Pulmonary artery endothelial cell (primary cell): ENCODE data around the gene EHMT1. TPM values are rescaled to one million over a fixed set of nuclear protein-coding genes. Genes with fewer than 3 reads are reported as not detected.
"Not testable (repeated sequence)": the region's sequence is repeated elsewhere in the genome, so short reads cannot be mapped to it uniquely, and the experiment has no call there.

Experiments used
- DNase-seq: peaks from one replicate; pipeline ENCODE4 v3.0.0-alpha.2; 2011; ENCODE audit warnings: low read depth, low spot score
- total RNA-seq: library from RNA; depleted of rRNA; stranded (reverse); fragments of >200 nt; gene quantifications from 2 replicates; pipeline ENCODE4 v1.2.3, GENCODE V29; 2014

EHMT1 gene
- total RNA-seq, 1 donor from 2014 or later = 68.3 TPM

GRCh38 chr9:137691646-137692351 is 73.0 kb downstream of the EHMT1 start:
- no peak for DNase-seq

DNA sequence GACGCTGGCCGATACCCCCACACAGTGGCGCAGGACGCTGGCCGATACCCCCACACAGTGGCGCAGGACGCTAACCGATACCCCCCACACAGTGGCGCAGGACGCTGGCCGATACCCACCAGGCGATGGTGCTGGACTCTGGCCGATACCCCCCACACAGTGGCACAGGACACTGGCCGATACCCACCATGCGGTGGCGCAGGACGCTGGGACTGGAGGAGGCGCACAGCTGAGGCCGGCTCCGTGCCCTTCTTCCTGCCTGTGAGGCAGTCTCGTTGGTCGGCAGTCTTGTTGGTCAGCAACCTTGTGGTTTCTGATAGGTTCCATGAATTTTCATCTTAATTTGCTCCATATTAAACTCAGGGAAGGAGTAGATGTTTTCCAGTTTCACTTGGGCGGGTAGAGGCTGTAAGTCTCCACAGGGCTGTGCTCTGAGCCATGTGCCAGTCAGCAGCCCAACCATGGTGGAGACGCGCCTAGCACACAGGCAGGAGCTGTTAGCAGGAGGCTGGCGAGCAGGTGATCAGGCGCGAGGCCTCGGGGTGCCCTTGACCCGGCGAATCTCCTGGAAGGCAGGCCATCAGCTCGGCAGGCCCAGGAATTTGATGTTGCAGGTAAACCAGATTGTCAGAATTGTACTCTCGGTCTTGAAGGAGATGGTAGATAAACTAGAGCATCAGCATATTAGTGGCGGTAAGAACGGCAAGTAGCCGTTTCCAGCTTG is 75.6 kb downstream of the EHMT1 start:
- DNase-seq = no peak

DNA sequence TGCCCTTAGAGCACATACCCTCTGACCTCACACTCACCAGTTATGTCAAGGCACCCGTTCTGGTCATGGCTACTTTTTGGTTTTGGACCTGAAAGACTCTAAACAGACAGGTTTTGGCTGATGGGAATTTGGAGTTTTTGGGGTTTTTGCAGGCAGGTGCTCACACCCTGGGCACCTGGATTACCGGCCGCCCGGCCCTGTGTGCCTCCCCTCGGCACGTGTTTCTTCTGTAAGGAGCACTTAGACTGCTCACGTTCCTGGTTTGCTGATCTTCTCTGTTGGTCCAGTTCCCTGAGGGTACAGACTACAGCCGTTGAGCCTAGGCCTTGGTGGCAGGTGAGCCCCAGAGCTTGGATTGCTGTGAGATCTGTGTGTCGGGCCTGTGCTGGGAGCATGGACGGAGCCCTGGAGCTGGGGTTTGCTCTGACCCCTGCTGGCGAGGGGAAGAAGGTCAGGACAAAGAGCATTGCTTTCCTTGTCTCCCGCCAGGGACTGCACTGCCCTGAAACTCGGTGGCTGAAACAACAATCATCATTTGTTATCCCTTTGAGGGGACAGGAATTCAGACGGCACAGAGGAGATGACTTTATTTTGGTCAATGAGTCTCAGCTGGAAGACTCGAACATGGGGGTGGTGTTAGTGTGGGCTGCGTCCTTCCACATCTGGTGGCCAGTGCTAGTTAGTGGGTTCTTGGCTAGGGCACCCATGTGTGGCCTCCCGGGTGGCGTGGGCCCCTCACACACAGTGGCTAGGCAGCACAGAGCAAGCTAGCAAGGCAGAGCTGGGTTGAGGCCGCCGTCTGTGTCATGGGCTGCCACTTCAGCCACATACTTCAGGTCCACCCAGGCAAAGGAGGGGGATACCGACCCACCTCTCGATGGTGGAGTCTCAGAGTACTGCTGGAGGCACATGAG is 76.4 kb downstream of the EHMT1 start:
- DNase-seq = no peak

DNA sequence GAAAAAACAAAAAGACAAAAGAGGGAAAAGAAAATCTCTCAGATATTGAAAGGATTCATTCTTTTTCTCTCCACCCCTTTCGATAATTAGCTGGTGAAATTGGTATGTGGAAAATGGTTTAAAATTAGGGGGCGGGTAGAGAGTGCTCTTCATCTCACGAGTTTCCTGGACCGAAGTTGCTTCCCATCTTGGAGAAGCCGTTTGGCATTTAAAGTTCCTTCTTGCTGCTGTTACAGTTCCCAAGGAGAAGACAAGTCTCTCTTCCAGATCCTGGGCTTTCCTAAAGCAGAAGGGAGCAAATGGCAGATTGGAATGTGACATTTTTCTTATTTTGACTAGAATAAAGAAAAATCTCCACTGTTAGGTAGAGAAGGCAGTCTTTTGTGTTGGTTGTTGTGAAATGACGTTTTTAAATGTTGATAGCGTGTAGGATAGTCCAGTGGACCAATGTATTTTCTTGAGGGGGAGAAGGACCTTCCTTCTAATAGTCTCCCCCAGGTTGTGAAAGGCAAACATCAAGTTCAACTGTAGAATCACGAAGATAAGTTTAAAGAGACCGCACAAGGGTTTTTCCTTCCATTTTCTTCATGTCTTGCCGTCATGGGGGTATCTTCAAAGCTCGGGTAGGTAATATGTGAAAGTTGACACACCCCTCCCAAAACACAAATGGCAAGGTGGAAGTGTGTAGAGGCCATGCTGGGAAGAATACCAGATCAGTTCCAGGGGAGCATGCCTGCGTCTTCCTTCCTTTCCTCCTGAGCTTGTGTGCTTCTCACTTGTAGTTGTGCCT is 77.5 kb downstream of the EHMT1 start:
- DNase-seq = no peak

DNA sequence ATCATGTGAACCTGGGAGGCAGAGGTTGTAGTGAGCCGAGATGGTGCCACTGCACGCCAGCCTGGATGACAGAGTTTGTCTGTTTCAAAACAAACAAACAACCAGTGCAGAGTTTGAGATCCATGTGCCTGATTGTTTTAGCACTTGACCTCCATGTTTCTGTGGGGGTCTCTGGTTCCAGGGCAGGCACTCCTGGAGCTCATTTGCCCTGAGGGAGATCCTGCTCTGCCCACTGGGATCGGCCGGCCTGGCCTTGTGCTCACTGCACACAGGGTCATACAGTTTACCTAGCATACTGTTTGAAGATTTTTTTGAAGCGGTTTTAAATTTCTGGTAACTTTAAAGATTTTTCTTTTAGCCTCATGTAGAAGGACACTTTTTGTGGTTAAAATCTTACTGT is 78.4 kb downstream of the EHMT1 start:
- DNase-seq = no peak

GRCh38 chr9:137697832-137698231 is 79.0 kb downstream of the EHMT1 start:
- no peak for DNase-seq

- DNase-seq = no peak
Measured at GRCh38 chr9:137700911-137701310, 82.1 kb downstream of the EHMT1 start.

GRCh38 chr9:137702615-137703379 is 84.0 kb downstream of the EHMT1 start:
- no peak for DNase-seq

DNA sequence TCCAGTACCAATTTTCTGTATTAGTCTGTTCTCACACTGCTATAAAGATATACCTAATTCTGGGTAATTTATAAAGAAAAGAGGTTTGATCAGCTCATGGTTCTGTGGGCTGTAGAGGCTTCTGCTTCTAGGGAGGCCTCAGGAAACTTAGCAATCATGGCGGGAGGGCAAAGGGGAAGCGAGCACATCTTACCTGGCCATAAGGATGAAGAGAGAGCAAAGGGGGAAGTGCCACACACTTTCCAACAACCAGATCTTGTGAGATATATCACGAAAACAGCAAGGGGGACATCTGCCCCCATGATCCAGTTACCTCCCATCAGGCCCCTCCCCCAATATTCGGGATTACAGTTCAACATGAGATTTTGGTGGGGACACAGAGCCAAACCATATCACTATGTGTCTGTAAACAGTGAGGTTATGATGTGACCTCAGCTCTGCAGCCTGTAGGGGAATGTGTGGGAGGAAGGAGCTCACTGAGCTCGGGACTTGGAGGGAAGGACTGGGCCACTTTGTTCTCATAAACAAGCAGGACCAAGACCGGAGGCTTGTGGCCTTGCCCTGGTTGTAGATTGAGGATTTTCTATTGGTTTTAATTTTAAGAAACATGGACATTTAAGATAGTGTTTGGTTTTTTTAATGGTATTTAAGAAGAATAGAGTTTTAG is 85.2 kb downstream of the EHMT1 start:
- no peak for DNase-seq

DNA sequence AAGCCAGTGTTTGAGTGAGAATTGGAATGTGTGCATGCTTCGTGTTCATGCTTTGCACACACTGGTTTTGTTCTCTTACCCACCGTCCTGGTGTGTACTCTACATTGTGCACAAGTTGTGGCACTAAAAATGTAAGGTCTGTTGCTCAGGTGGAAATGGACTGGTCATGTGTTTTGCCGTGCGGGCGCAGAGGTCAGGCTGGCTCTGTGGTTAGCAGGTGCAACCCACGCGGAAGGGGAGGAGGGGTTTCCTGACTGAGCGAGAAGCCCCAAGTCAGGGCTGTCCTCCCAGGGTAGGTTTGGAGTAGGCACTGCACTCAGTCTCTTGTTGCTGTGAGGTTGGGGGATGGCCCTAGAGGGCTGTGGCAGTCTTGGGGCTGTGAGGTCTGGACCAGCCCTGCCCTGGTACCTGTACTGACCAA is 86.6 kb downstream of the EHMT1 start:
- no peak for DNase-seq

DNA sequence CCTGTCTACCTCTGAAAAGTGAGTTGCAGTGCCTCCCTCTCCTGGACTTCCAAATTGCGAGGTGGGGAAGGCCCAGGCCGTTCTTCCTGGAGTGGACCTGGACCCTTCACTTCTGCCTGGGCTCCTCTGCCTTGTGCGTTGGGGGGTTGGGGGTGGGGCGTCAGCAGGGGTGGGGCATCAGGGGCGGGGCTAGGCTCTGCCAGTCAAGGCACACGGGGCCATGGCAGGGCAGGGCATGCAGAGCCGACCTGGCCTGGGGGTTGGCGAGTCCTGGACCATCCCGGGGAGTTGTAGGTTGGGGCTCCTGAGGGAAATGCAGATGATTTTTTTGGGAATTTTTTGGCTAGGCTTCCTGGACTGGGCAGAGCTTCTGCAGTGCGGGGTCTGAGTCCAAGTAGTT is 87.1 kb downstream of the EHMT1 start:
- no peak for DNase-seq

DNA sequence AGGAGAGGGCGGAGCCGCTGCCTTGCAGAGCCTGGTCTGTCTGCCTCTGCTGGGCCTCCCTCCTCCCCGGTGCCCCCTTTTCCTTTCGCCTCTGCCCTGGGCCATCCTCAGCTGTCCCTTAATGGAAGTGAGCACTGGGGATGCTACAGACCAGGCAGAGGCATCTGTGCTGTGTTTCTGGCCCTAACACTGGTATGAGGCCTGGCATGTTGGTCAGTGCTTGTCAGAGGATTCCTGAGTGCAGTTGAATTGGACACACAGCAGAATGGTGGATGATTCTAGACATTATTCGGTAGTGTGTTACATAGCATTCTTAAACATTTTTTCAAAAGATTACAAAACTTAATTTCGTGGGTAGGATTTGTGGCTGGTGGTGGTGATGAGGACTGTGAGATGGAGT is 88.6 kb downstream of the EHMT1 start:
- DNase-seq = no peak

GRCh38 chr9:137708590-137709284 is 89.9 kb downstream of the EHMT1 start:
- DNase-seq = no peak

- DNase-seq = no peak
Measured at GRCh38 chr9:137709411-137710101, 90.8 kb downstream of the EHMT1 start.

GRCh38 chr9:137710704-137711103 is 91.9 kb downstream of the EHMT1 start:
- no peak for DNase-seq

- no peak for DNase-seq
Measured at GRCh38 chr9:137711678-137712105, 92.9 kb downstream of the EHMT1 start.

DNA sequence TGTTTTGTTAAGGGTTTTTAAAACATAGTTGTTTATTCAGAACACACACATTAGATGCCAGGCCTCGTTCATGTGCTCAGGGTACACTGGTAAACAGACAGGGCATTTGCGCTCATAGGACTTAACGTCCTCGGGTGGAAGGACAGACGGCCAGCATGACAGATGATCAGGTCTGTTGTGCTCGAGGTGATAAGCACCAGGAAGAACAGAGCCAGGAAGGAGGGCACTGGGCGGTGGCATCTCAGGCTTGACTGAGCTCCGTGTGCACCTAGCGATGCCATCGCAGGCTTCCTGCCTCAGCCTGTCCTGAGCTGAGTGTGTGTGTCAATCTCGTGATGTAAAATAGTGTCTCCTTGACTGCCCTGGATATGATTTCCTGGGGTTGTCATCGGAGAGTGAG is 96.5 kb downstream of the EHMT1 start:
- no peak for DNase-seq

DNA sequence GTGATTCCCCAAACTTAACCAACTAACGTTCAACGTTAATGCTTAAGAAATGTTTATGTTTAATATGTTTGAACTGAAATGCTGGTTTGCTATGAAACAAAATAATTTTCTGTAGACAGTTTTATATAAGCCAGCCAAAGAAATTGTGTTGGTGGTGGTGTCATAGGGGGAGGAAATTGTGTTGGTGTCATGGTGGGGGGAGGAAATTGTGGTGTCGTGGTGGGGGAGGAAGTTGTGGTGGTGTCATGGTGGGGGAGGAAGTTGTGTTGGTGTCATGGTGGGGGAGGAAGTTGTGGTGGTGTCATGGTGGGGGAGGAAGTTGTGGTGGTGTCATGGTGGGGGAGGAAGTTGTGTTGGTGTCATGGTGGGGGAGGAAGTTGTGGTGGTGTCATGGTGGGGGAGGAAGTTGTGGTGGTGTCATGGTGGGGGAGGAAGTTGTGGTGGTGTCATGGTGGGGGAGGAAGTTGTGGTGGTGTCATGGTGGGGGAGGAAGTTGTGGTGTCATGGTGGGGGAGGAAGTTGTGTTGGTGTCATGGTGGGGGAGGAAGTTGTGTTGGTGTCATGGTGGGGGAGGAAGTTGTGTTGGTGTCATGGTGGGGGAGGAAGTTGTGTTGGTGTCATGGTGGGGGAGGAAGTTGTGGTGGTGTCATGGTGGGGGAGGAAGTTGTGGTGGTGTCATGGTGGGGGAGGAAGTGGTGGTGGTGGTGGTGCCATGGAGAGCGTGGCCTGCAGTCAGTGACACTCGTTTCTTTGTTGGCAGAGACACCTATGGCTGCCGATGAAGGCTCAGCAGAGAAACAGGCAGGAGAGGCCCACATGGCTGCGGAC is 97.3 kb downstream of the EHMT1 start:
- DNase-seq = not testable (repeated sequence)
